Activated naive CD8-positive, alpha-beta T cell (primary cell): Measurements from ENCODE around the gene KCTD5.

Experiments
- H3K27ac Mint-ChIP-seq: one replicate; pipeline ENCODE4 v1.8.0; 2021; ENCODE audit warnings: mixed read lengths
- H3K27me3 Mint-ChIP-seq: one replicate; pipeline ENCODE4 v1.8.0; 2021; ENCODE audit warnings: mixed read lengths
- H3K36me3 Mint-ChIP-seq: one replicate; pipeline ENCODE4 v1.8.0; 2021; ENCODE audit warnings: mixed read lengths
- H3K4me1 Mint-ChIP-seq: one replicate; pipeline ENCODE4 v1.8.0; 2021; ENCODE audit warnings: low read depth, mixed read lengths
- H3K4me3 Mint-ChIP-seq: one replicate; pipeline ENCODE4 v1.8.0; 2021; ENCODE audit warnings: mild to moderate bottlenecking, mixed read lengths
- H3K9me3 Mint-ChIP-seq: one replicate; pipeline ENCODE4 v1.8.0; 2021; ENCODE audit warnings: low read depth, mixed read lengths

Gene KCTD5

DNA sequence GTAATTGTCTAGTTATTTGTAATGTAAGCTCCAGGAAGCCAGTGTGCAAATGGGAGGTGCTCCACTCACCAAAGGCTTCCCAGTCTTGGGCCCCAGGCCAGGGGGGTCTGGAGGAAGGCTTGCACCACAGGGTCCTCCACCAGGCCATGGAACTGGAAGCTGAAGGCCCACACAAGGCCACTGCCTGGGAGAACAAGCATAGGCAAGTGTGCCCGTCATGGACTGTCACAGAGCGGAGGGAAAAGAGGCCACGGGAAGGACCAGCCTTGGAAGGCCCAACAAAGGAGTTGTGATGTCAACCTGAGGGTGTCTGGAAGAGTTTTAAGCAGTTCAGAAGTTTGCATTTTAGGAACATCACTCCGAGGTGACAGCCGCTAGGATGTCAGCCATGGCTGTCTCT lies 67.2 kb downstream of the KCTD5 start:
- H3K4me3 Mint-ChIP-seq: no peak overlapping the region

DNA sequence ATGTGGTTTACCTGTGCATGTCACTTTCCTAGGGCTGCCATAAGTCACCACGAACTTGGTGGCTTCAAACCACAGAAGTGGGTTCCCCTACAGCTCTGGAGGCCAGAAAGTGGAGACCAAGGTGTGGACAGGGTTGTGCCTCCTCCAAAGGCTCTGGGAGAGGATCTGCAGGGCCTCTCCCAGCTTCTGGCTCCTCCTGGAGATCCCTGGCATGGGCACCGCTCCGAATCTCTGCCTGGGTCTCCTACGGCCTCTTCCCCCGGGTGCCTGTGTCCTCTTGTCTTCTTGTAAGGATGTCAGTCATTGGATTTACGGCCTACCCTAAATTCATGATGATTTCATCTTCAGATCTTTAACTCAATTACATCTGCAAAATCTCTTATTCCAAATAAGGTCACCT lies 67.6 kb downstream of the KCTD5 start:
- H3K4me3 Mint-ChIP-seq: no peak overlapping the region
- H3K4me1 Mint-ChIP-seq: peaks cover 25% of the 10 kb centered on the region

More for the DNA sequence above, 67.2 kb downstream of the KCTD5 start:
- peaks cover 21% of the 10 kb centered on the region for H3K4me1 Mint-ChIP-seq
- no peaks in the 10 kb centered on the region for H3K27me3 Mint-ChIP-seq
- H3K36me3 Mint-ChIP-seq: peaks cover 10% of the 10 kb centered on the region
- no peak overlapping the region for H3K27ac Mint-ChIP-seq
- H3K9me3 Mint-ChIP-seq: no peaks in the 10 kb centered on the region

DNA sequence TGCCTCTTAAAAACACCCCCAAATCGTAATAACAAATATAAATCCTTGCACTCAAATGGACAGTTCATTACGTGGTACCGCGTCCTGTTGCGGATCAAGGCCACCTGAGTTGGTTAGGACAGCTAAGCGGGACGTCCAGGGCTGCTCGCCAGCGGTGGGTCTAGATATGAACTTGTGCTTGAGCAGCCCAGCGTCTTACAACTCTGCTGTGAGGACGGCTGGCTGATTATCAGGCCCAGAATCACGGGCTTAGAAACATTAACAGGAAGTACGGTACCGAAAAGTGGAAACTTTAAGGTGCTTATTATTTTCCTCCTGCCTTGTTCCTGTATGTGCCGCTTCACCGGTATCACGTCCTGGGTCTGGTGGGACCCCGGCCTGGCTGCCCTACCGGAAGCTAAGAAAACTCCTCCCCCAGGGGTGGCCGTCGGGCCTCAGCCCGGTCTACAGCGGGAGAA lies 69.3 kb downstream of the KCTD5 start:
- Mint-ChIP-seq H3K4me1 (peaks cover 40% of the 10 kb centered on the region), H3K4me3 (peak overlapping the region; percentile 90), H3K27ac (peak overlapping the region; percentile 97), H3K27me3 (no peaks in the 10 kb centered on the region), H3K9me3 (no peaks in the 10 kb centered on the region), H3K36me3 (peaks cover 21% of the 10 kb centered on the region)

More for the DNA sequence above, 67.6 kb downstream of the KCTD5 start:
- Mint-ChIP-seq H3K27me3 (no peaks in the 10 kb centered on the region), H3K9me3 (no peaks in the 10 kb centered on the region), H3K36me3 (peaks cover 13% of the 10 kb centered on the region), H3K27ac (peak overlapping the region; percentile 68)

DNA sequence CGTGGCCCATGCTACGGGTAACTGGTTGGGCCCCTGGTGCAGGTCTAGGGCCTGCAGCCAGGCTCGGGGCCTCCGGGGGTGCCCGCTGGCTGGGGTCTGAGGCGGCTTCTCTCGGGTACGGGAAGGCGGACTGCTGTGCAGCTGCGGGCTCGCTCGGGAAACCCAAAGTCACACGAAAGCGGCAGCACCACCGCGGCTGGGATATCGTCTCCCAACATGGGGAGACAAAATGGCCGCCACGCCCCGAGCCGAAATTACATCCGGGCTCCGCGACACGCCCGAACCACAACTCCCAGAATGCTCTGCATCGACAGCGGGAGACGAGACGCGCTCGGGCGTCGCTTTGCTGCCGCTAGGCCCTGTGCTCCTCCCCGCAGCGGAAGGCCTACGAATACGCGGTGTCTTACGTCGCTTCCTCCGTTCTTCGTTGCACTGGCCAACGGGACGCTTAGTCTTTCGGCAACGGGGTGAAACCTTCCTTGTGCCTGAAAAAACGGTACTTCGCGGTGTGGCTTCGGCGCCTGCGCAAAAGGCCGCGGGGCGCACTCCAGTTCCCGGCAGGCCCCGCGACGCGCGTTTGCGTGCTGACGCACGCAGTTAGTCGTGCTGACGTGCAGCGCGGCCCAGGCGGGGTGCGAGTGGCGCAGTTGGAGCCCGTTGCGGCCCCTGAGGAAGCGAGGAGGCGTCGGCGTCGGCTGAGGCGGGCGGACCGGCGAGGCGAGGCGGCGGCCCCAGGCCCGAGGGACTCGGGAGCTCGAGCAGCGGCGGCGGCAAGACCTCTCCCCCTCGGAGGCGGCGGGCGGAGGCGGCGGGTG lies 69.9 kb downstream of the KCTD5 start, which contains the start of gene SRRM2:
SRRM2 (plus strand) TSS at position 604 of the 815 bp plus-strand sequence. CDS start 3,727 bp downstream, outside the sequence.
- H3K36me3 Mint-ChIP-seq: peaks cover 21% of the 10 kb centered on the region
- H3K4me3 Mint-ChIP-seq: peak within 1 kb of the TSS; percentile 96
- no peaks in the 10 kb centered on the region for H3K27me3 Mint-ChIP-seq
- H3K9me3 Mint-ChIP-seq: no peaks in the 10 kb centered on the region
- H3K4me1 Mint-ChIP-seq: peaks cover 46% of the 10 kb centered on the region
- H3K27ac Mint-ChIP-seq: peak within 1 kb of the TSS; percentile 97

DNA sequence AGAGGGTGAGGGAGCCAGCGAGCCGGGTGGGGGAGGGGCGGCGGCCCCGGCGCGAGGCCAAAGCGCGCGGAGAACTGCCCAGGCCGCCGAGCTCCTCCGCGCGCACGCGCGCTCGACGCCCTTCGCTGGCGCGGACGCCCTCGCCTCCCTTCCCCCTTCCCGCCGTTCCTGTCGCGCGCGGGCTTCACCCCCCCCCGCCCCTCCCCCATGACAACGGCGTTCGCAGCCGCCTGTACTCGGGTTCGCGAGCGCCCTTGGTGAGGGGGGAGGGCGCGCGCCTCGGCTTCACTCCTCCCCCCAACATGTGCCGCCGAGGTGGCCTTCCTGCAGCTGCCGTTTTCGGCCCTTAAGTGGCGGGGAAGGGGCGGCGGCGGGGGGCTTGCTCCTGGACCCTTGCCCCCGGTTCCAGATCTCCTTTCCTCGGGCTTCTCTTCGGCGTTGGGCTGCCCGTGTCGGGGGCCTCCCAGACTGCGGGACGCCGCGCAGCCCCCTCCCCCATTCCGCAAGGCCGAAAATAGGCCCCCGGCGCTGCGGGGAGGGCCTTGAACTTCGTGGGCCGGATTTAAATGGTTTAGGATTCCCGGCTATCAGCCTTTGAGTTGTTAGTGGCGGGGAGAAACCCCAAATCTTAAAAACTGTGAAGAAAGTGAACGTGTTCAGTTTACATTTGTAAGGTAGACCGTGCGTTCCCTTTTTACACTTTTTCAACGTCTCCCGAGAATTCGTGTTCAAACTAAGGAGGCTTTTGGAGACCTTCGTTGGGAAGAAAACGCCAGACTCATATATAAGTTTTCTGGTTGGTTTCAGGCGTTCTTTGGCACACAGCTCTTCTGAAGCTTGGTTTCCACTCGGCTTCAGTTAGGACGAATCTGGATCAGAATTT lies 70.8 kb downstream of the KCTD5 start:
- Mint-ChIP-seq H3K9me3 (no peaks in the 10 kb centered on the region), H3K4me1 (peaks cover 52% of the 10 kb centered on the region), H3K36me3 (peaks cover 25% of the 10 kb centered on the region), H3K27me3 (no peaks in the 10 kb centered on the region), H3K4me3 (peak overlapping the region; percentile 96), H3K27ac (peak overlapping the region; percentile 91)

DNA sequence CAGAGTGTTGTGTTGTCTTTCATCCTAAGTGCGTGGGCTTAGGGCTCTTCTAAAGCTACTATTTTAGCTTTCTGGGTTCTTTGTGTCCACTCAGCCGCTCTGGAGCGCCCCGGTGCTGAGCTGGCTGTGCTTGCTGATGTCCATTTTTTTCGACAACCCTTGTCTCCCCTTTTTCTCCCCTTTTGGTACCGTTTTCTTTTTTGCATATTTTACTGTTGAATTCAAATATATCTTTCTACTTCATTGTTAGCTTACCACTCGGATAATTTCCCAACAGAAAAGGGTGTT lies 71.4 kb downstream of the KCTD5 start:
- H3K27me3 Mint-ChIP-seq: no peaks in the 10 kb centered on the region
- peak overlapping the region; percentile 96 for H3K4me3 Mint-ChIP-seq
- H3K9me3 Mint-ChIP-seq: no peaks in the 10 kb centered on the region
- peaks cover 25% of the 10 kb centered on the region for H3K36me3 Mint-ChIP-seq
- peaks cover 54% of the 10 kb centered on the region for H3K4me1 Mint-ChIP-seq
- peak overlapping the region; percentile 91 for H3K27ac Mint-ChIP-seq

DNA sequence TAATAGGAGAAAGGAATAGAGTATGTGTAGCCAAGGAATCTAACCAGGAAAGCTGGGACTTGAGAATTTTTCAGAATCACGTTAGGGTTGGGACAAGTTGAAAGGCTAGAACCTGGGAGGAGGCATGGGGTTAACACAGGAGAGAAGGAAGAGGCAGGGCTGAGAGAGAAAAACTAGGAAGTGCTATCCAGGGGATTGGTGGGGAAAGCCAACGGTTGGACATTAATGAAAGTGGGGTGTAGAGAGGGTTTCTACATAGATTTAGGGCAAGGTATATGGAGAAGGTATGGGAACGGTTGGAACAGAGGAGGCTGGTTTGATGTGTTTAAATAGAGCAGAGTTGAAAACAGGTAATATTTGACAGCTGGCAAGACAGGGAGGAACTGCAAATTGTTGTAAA lies 72.8 kb downstream of the KCTD5 start:
- peaks cover 34% of the 10 kb centered on the region for H3K36me3 Mint-ChIP-seq
- peak overlapping the region; percentile 96 for H3K4me3 Mint-ChIP-seq
- no peaks in the 10 kb centered on the region for H3K9me3 Mint-ChIP-seq
- H3K27ac Mint-ChIP-seq: peak overlapping the region; percentile 91
- H3K27me3 Mint-ChIP-seq: no peaks in the 10 kb centered on the region
- peaks cover 62% of the 10 kb centered on the region for H3K4me1 Mint-ChIP-seq

DNA sequence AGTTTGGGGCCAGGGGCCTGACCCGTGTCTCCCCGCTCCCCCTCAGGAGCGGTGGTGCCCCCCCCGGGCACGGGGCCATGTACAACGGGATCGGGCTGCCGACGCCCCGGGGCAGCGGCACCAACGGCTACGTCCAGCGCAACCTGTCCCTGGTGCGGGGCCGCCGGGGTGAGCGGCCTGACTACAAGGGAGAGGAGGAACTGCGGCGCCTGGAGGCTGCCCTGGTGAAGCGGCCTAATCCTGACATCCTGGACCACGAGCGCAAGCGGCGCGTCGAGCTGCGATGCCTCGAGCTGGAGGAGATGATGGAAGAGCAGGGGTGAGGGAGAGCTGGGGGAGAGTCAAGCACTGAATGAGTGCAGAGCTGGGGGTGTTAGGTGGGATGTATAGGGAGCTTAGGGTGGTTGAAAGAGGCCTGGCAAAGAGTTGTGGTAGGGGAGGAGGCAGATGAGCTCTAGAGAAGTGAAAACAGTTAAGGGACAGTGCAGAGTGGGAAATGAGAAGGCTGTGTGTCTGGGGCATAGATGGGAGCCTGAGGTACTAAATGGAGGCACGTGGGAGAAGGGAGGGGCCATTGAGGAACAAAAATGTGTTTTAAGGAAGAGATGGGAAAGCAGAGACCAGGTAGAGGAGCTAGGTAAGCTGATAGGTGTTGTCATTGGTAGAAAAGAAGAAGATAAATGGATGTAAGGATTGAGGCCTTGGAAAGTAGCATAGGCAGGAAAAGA lies 74.1 kb downstream of the KCTD5 start:
- H3K9me3 Mint-ChIP-seq: no peaks in the 10 kb centered on the region
- peaks cover 36% of the 10 kb centered on the region for H3K36me3 Mint-ChIP-seq
- peak overlapping the region; percentile 54 for H3K4me3 Mint-ChIP-seq
- no peaks in the 10 kb centered on the region for H3K27me3 Mint-ChIP-seq
- H3K27ac Mint-ChIP-seq: peak overlapping the region; percentile 22
- H3K4me1 Mint-ChIP-seq: peaks cover 59% of the 10 kb centered on the region

DNA sequence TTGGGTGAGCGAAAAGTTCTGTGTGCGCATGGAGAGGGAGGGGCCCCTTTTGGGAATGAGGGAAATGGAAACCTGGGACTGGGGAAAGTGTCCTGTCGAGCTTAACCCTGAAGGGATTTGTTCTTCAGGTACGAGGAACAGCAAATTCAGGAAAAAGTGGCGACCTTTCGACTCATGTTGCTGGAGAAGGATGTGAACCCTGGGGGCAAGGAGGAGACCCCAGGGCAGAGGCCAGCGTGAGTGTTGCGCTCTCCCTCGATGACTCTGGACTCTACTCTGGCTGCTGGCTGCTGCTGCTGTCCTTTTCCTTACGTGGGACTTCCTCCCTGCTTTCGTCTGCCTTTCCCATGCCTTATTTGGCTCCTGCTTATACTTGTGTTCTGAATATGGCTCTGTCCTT lies 75.0 kb downstream of the KCTD5 start:
- Mint-ChIP-seq H3K4me1 (peaks cover 55% of the 10 kb centered on the region), H3K4me3 (peak overlapping the region; percentile 54), H3K9me3 (no peaks in the 10 kb centered on the region), H3K27ac (no peak overlapping the region), H3K36me3 (peaks cover 37% of the 10 kb centered on the region), H3K27me3 (no peaks in the 10 kb centered on the region)
